Right lobe of liver (tissue), 6 donors: ENCODE data around the gene LIPM. TPM values are rescaled to one million over a fixed set of nuclear protein-coding genes. Genes with fewer than 3 reads are reported as not detected.

ENCODE experiments used
- ATAC-seq, 4 donors: fragments of 200-7000 bp; cut with Tn5 transposase; one replicate each; pipeline ENCODE4 v1.9.1; 2020; ENCODE audit warnings: mild to moderate bottlenecking in 4 of 4, moderate library complexity in 4 of 4
- DNase-seq, 3 donors: peaks; one replicate each; pipeline ENCODE4 v3.0.0-alpha.2; 2020
- H3K27ac ChIP-seq, 3 donors: fragments of 200-600 bp; one replicate each; pipeline ENCODE4 v1.8.0; 2022
- H3K27me3 ChIP-seq, 2 donors: fragments of 200-600 bp; one replicate each; pipeline ENCODE4 v1.8.0; 2022
- H3K36me3 ChIP-seq, 4 donors: fragments of 200-600 bp; sonication (generic) in 1 of 4; one replicate each; pipeline versions ENCODE4 v1.5.1 to v1.8.0; 2017 to 2022; ENCODE audit warnings: control low read depth in 1 of 4
- H3K4me1 ChIP-seq, 4 donors: fragments of 200-600 bp; sonication (generic) in 1 of 4; one replicate each; pipeline versions ENCODE4 v1.5.1 to v1.8.0; 2017 to 2022; ENCODE audit warnings: control low read depth in 1 of 4
- H3K4me3 ChIP-seq, 3 donors: fragments of 200-600 bp; one replicate each; pipeline ENCODE4 v1.8.0; 2022
- H3K9me3 ChIP-seq, 4 donors: fragments of 200-600 bp; sonication (generic) in 1 of 4; one replicate each; pipeline versions ENCODE4 v1.5.1 to v1.8.0; 2017 to 2022; ENCODE audit warnings: control low read depth in 1 of 4
- POLR2A ChIP-seq: fragments of 450-650 bp; IDR thresholded peaks from one replicate; pipeline ENCODE4 v1.6.1; 2017; ENCODE audit warnings: antibody characterized with exemption, mild to moderate bottlenecking
- WGBS: methylation state at CpG from one replicate; pipeline ENCODE4 v1.1.6; 2018; ENCODE audit warnings: low coverage, low lambda C conversion rate; ENCODE audit not compliant: insufficient coverage; ENCODE audit errors: missing lambda C conversion rate; 5-methylcytosine and 5-hydroxymethylcytosine counted together
- intact Hi-C, 2 donors: fragments of 100-400 bp; cut with DNase I; formaldehyde crosslinking; loops; one replicate each; pipeline versions ENCODE4 v1.11.2 to v1.14.1; 2022
- total RNA-seq, 6 experiments: library from RNA; depleted of rRNA in 2 of 6; stranded (reverse); fragments of >200 nt in 2 of 6; fragmentation: NEBNext Ultra II Directional in 3 of 6; extraction: Animal tissue kit (Norgen Biotek cat#: 25700) in 3 of 6; gene quantifications; one replicate each; pipeline versions ENCODE4 v1.1.0 to v1.2.4, GENCODE V29; 2016 to 2023
- TF ChIP-seq, protein P1 (sequence below), 4 donors: fragments of 200-600 bp in 3 of 4; fragments of 450-650 bp in 1 of 4; IDR thresholded peaks; one replicate each; pipeline versions ENCODE4 v1.5.1 to v1.8.0; 2016 to 2022; ENCODE audit warnings: antibody characterized with exemption in 4 of 4, mild to moderate bottlenecking in 2 of 4
- donor health status: DM: no; HTN: yes; CAD: no.
- donor health status: DM: no; HTN: no; CAD: no.
- donor health status: DM: no; HTN: no; CAD: no.
- donor health status: DM: no; HTN: yes; CAD: no.
- donor health status: DM: no; HTN: yes; CAD: no.

The LIPM gene
- total RNA-seq, 6 experiments from 2014 or later = not detected

DNA sequence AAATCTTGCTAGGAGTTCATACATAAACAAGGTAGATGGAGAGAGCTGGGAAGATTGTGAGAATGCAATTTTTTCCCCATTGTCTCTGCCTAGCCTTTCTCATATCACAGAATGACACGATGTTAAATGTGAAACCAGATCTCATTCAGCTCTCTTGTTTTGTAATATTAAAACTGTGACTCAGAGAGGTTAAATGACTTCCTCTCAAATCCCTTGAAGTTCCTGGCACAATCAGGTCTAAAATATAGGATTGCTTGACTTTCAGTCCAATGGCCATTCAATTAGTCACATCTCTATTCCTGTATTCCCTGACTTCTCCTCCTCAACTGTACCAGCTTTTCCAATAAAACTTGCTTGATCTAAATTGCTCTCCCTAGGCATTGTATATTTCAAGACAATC, 46.0 kb downstream of the LIPM start:
- ATAC-seq (peak in 2 of 4 donors; percentile 36 to 71), DNase-seq (no peak)
- intact Hi-C loops = no loop called here
- 11% methylated on average over 1 of the region's 1 CpG for WGBS
- no peak overlapping the region for H3K27ac ChIP-seq
- no peak overlapping the region for H3K4me3 ChIP-seq
- no peaks in the 10 kb centered on the region for H3K27me3 ChIP-seq
- no peaks in the 10 kb centered on the region for H3K36me3 ChIP-seq
- H3K4me1 ChIP-seq = peaks cover 0 to 13% (median 6%) of the 10 kb centered on the region in 4 donors
- H3K9me3 ChIP-seq = no peaks in the 10 kb centered on the region
- no peak for TF ChIP-seq POLR2A
- TF ChIP-seq, protein P1, sequence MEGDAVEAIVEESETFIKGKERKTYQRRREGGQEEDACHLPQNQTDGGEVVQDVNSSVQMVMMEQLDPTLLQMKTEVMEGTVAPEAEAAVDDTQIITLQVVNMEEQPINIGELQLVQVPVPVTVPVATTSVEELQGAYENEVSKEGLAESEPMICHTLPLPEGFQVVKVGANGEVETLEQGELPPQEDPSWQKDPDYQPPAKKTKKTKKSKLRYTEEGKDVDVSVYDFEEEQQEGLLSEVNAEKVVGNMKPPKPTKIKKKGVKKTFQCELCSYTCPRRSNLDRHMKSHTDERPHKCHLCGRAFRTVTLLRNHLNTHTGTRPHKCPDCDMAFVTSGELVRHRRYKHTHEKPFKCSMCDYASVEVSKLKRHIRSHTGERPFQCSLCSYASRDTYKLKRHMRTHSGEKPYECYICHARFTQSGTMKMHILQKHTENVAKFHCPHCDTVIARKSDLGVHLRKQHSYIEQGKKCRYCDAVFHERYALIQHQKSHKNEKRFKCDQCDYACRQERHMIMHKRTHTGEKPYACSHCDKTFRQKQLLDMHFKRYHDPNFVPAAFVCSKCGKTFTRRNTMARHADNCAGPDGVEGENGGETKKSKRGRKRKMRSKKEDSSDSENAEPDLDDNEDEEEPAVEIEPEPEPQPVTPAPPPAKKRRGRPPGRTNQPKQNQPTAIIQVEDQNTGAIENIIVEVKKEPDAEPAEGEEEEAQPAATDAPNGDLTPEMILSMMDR (IDR thresholded peaks at IDR 0.05) = no peak

DNA sequence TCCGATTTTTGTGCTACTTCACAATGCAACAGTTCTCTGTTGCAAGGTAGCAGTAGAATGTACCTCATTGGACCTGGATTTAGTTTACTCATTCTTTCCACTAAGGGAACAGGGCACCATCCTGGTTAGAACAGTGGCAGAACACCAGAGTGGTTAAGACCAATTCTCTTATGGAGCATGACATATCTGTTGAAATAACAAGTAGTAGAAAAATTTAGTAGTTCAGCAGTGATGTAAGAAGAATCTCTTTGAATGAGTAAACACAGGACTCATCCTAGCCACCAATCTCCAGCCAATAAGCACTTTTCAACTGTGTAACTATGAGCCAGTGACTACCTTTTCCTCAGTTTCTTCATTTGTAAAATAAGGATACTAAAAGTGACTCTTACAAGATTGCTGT, 46.7 kb downstream of the LIPM start:
- 80% methylated on average over 1 of the region's 1 CpG for WGBS

DNA sequence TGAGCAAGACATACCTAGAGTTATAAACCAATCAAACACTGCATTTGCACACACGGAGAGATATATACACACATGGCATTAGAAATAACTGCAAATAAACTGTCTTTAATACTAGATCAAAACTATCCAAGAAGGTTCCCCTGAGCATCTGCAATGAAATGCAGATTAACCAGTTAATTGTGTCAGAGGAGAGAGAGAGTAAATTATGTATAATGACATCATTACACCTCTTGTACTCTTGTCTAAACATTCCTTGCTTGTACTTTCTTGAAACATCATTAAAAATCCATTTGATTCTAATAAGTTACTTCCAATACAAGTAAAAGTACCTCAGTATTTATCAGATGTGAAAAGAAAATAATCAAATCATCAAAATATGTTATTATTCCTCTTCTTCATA, 48.2 kb downstream of the LIPM start:
- peak overlapping the region in 1 of 3 donors; percentile 1 for H3K4me3 ChIP-seq
- DNase-seq (no peak), ATAC-seq (no peak)
- intact Hi-C loops = no loop called here
- H3K27me3 ChIP-seq = no peaks in the 10 kb centered on the region
- H3K27ac ChIP-seq = no peak overlapping the region
- WGBS = 100% methylated on average over 1 of the region's 1 CpG
- H3K9me3 ChIP-seq = no peaks in the 10 kb centered on the region
- TF ChIP-seq, protein P1 (IDR thresholded peaks at IDR 0.05) = no peak
- no peak for TF ChIP-seq POLR2A
- H3K36me3 ChIP-seq = no peaks in the 10 kb centered on the region
- H3K4me1 ChIP-seq = peaks cover 0 to 31% (median 9%) of the 10 kb centered on the region in 4 donors

More for the DNA sequence above, 46.7 kb downstream of the LIPM start:
- ATAC-seq (peak in 1 of 4 donors; percentile 39), DNase-seq (no peak)
- intact Hi-C loops = no loop called here
- H3K4me3 ChIP-seq = no peak overlapping the region
- TF ChIP-seq POLR2A = no peak
- TF ChIP-seq, protein P1 (IDR thresholded peaks at IDR 0.05) = no peak
- no peaks in the 10 kb centered on the region for H3K36me3 ChIP-seq
- H3K4me1 ChIP-seq = peaks cover 0 to 21% (median 9%) of the 10 kb centered on the region in 4 donors
- no peaks in the 10 kb centered on the region for H3K9me3 ChIP-seq
- H3K27me3 ChIP-seq = no peaks in the 10 kb centered on the region
- H3K27ac ChIP-seq = no peak overlapping the region

DNA sequence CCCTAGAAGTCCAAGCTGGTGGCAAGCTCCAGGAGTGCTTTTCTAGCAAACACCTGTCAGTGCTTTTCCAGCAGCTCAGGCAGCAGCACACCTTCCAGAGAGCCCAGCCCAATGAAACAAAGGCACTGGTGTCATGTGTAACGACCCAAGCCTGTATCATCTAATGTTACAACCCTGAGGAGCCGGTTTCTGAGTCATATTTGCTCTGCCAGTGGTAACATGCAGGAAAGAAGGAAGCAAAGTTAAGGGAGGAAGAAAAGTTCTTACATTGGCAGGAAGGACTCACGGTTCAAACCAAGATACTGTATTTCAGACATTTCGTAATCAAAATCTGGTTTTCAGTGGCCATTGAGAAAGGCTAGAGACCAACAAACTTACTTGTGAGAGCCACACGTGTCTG, 49.2 kb downstream of the LIPM start, which contains the start of gene ANKRD22:
TSS of gene ANKRD22 (minus strand) at position 139 of the 400 bp plus-strand sequence. CDS start 237 bp downstream, outside the sequence.
- intact Hi-C loops = no loop called here
- Histone ChIP-seq H3K4me3 (peak within 1 kb of the TSS in 1 of 3 donors; percentile 1), H3K27me3 (no peaks in the 10 kb centered on the region), H3K4me1 (peaks cover 0 to 33% (median 9%) of the 10 kb centered on the region in 4 donors), H3K36me3 (no peaks in the 10 kb centered on the region), H3K27ac (no peak within 1 kb of the TSS), H3K9me3 (no peaks in the 10 kb centered on the region)
- no peak for TF ChIP-seq POLR2A
- TF ChIP-seq, protein P1 (IDR thresholded peaks at IDR 0.05) = no peak
- ATAC-seq (peak; percentile 11 to 59 (median 48)), DNase-seq (no peak)
- WGBS = 37% methylated on average over 5 of the region's 5 CpGs
